Endothelial cell (in vitro differentiated cells): ENCODE data around the gene DAZAP2. TPM values are rescaled to one million over a fixed set of nuclear protein-coding genes. Genes with fewer than 3 reads are reported as not detected.

ENCODE experiments used
- DNase-seq: peaks from one replicate; pipeline ENCODE4 v3.0.0; 2021; ENCODE audit warnings: low spot score
- H3K27ac Mint-ChIP-seq: one replicate; pipeline ENCODE4 v1.8.0; 2021; ENCODE audit warnings: mixed read lengths, inconsistent platforms; ENCODE audit not compliant: unreplicated experiment
- H3K27me3 Mint-ChIP-seq: one replicate; pipeline ENCODE4 v1.8.0; 2021; ENCODE audit warnings: mild to moderate bottlenecking, moderate library complexity, mixed read lengths, inconsistent platforms; ENCODE audit not compliant: unreplicated experiment
- H3K36me3 Mint-ChIP-seq: one replicate; pipeline ENCODE4 v1.8.0; 2021; ENCODE audit warnings: mild to moderate bottlenecking, low read depth, mixed read lengths, inconsistent platforms; ENCODE audit not compliant: unreplicated experiment
- H3K4me1 Mint-ChIP-seq: one replicate; pipeline ENCODE4 v1.8.0; 2021; ENCODE audit warnings: mild to moderate bottlenecking, mixed read lengths, inconsistent platforms; ENCODE audit not compliant: unreplicated experiment
- H3K4me3 Mint-ChIP-seq: one replicate; pipeline ENCODE4 v1.8.0; 2021; ENCODE audit warnings: mild to moderate bottlenecking, mixed read lengths, inconsistent platforms; ENCODE audit not compliant: unreplicated experiment
- H3K9me3 Mint-ChIP-seq: one replicate; pipeline ENCODE4 v1.8.0; 2021; ENCODE audit warnings: mixed read lengths, inconsistent platforms; ENCODE audit not compliant: unreplicated experiment
- total RNA-seq: library from RNA; stranded (reverse); fragmentation: NEBNext Ultra II Directional; extraction: Animal tissue kit (Norgen Biotek cat#: 25700); gene quantifications from one replicate; pipeline ENCODE4 v1.2.1, GENCODE V29; 2021; ENCODE audit not compliant: unreplicated experiment
- TF ChIP-seq, protein P1 (sequence below): fragments of 200-600 bp; sonication (generic); IDR thresholded peaks from one replicate; pipeline ENCODE4 v1.5.0; 2021; ENCODE audit warnings: antibody characterized with exemption; ENCODE audit not compliant: unreplicated experiment

DAZAP2 gene
- total RNA-seq, 1 donor from 2014 or later: 28.1 TPM

DNA sequence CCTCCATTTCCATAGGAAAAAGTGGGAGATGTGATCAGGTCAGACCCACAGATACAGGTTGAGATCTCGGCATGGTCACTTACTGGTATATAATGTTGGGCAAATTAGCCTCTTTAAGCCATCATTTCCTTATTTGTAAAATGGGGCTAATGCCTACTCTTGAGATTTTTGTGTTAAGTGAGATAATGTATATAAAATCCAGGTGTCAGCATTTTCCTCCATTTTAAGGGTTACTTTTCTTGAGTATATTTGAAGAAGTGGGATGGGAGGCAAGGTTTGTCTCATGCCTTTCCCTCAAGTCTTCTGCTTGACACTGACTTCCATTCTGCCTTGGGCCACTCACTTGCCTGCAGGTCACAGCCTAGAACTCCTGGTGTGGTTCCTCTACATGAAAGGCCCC lies 10.7 kb upstream of the DAZAP2 start:
- TF ChIP-seq, protein P1, sequence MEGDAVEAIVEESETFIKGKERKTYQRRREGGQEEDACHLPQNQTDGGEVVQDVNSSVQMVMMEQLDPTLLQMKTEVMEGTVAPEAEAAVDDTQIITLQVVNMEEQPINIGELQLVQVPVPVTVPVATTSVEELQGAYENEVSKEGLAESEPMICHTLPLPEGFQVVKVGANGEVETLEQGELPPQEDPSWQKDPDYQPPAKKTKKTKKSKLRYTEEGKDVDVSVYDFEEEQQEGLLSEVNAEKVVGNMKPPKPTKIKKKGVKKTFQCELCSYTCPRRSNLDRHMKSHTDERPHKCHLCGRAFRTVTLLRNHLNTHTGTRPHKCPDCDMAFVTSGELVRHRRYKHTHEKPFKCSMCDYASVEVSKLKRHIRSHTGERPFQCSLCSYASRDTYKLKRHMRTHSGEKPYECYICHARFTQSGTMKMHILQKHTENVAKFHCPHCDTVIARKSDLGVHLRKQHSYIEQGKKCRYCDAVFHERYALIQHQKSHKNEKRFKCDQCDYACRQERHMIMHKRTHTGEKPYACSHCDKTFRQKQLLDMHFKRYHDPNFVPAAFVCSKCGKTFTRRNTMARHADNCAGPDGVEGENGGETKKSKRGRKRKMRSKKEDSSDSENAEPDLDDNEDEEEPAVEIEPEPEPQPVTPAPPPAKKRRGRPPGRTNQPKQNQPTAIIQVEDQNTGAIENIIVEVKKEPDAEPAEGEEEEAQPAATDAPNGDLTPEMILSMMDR: no peak
- H3K27me3 Mint-ChIP-seq: no peaks in the 10 kb centered on the region
- no peak for DNase-seq
- no peaks in the 10 kb centered on the region for H3K4me1 Mint-ChIP-seq
- H3K4me3 Mint-ChIP-seq: no peak overlapping the region
- no peaks in the 10 kb centered on the region for H3K9me3 Mint-ChIP-seq
- H3K27ac Mint-ChIP-seq: no peak overlapping the region
- H3K36me3 Mint-ChIP-seq: peaks cover 9% of the 10 kb centered on the region

DNA sequence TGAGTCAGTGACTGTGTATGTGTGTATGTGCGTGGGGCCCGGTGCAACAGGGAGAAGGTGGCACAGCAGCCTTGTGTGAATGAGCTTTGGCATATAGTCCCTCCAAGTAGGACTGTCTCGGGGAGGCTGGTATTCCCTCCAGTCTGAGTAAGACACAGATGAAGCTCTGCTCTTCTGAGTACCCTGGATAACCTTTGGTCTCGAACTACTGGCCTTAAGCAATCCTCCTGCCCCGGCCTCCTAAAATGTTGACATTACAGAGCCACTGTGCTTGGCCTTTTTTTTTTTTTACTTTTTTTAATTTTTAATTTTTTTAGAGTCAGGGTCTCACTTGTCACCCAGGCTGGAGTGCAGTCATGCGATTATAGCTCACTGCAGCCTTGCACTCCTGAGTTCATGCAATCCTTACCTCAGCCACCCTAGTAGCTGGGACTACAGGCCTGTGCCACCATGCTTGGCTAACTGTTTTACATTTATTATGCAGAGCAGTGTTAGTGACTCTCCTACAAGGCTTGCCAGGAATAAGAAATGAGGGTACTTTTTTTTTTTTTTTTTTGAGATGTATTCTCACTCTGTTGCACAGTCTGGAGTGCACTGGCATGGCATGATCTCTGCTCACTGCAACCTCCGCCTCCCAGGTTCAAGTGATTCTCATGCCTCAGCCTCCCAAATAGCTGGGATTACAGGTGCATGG lies 9.4 kb upstream of the DAZAP2 start:
- TF ChIP-seq, protein P1: no peak
- Mint-ChIP-seq H3K9me3 (no peaks in the 10 kb centered on the region), H3K27me3 (no peaks in the 10 kb centered on the region), H3K36me3 (peaks cover 9% of the 10 kb centered on the region), H3K4me3 (no peak overlapping the region), H3K27ac (peak overlapping the region; percentile 24), H3K4me1 (no peaks in the 10 kb centered on the region)
- DNase-seq: no peak

DNA sequence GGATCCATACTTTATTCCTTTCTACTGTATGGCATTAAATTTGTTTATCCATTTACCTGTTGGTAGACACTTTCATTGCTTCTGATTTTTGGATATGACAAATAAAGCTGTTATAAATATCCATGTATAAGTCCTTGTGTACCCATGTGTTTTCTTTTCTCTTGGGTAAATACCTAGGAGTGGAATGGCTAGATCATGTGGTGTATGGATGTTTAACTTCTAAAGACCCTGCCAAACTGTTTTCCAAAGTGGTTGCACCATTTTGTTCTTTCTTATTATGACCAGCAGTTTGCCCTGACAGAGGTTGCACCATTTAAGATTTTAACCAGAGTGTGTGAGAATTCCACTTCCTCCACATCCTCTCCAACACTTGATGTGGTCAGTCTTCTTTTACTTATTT lies 6.0 kb upstream of the DAZAP2 start:
- no peak overlapping the region for H3K27ac Mint-ChIP-seq
- no peak overlapping the region for H3K4me3 Mint-ChIP-seq
- peaks cover 8% of the 10 kb centered on the region for H3K36me3 Mint-ChIP-seq
- DNase-seq: no peak
- no peaks in the 10 kb centered on the region for H3K4me1 Mint-ChIP-seq
- H3K9me3 Mint-ChIP-seq: no peaks in the 10 kb centered on the region
- TF ChIP-seq, protein P1: no peak
- peaks cover 2% of the 10 kb centered on the region for H3K27me3 Mint-ChIP-seq

DNA sequence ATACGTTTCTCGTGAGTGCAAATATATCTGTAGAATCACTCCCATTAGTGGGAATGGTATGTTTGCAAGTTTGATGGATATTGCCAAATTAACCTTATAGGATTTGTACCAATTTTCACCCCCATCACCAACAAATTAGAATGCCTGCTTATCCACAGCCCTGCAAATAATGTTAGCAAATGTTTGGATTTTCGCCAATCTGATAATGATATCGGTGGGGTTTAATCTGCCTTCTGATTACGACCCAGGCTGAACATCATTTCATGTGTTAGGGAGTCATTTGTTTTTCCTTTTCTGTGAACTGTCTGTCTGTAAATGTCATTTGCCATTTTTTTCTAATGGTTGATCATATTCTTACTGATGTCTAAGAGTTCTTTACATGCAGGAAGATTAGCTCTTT lies 4.1 kb upstream of the DAZAP2 start:
- H3K9me3 Mint-ChIP-seq: no peaks in the 10 kb centered on the region
- no peak overlapping the region for H3K4me3 Mint-ChIP-seq
- peaks cover 14% of the 10 kb centered on the region for H3K36me3 Mint-ChIP-seq
- peaks cover 10% of the 10 kb centered on the region for H3K4me1 Mint-ChIP-seq
- peaks cover 6% of the 10 kb centered on the region for H3K27me3 Mint-ChIP-seq
- DNase-seq: no peak
- TF ChIP-seq, protein P1: no peak
- H3K27ac Mint-ChIP-seq: no peak overlapping the region

DNA sequence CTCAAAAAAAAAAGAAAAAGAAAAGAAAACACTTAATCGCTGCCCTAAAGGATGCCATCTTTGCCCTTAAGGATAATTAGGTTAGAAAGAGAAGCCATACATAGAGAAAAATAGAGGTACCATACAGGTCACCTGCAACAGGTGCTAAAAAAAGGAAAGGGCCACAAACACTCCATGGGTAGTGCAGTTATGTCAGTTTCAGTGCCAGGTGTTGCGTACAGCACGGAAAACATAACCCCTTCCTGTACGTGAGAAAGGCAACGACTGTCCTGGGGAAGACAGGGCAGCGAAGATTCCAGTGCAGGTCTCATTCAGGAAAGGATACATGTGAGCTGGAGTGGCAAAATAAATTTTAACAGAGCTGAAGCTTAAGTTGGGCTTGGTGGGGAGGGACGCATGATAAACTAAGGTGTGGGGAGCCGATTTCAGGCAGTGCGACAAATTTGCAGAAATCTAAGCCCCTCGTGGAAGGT lies 553 bp upstream of the DAZAP2 start:
- H3K27me3 Mint-ChIP-seq: peaks cover 13% of the 10 kb centered on the region
- TF ChIP-seq, protein P1: no peak
- peaks cover 25% of the 10 kb centered on the region for H3K36me3 Mint-ChIP-seq
- H3K9me3 Mint-ChIP-seq: no peaks in the 10 kb centered on the region
- peak overlapping the region; percentile 94 for H3K4me3 Mint-ChIP-seq
- H3K4me1 Mint-ChIP-seq: peaks cover 33% of the 10 kb centered on the region
- peak overlapping the region; percentile 98 for H3K27ac Mint-ChIP-seq
- no peak for DNase-seq
